Putamen (tissue), 1 donor: ENCODE results near the gene EXOC3L4.

Experiments
- DNase-seq: peaks from one replicate; pipeline ENCODE4 v3.0.0-alpha.2; 2016; ENCODE audit warnings: low spot score

EXOC3L4 gene

GRCh38 chr14:103091041-103091882 lies 3.3 kb upstream of the EXOC3L4 start:
- DNase-seq = no peak

GRCh38 chr14:103091883-103092222 lies 2.7 kb upstream of the EXOC3L4 start:
- DNase-seq = no peak

- DNase-seq = no peak
Measured at GRCh38 chr14:103093856-103094405, 594 bp upstream of the EXOC3L4 start.

- no peak for DNase-seq
Measured at GRCh38 chr14:103095210-103095778, 769 bp downstream of the EXOC3L4 start.

DNA sequence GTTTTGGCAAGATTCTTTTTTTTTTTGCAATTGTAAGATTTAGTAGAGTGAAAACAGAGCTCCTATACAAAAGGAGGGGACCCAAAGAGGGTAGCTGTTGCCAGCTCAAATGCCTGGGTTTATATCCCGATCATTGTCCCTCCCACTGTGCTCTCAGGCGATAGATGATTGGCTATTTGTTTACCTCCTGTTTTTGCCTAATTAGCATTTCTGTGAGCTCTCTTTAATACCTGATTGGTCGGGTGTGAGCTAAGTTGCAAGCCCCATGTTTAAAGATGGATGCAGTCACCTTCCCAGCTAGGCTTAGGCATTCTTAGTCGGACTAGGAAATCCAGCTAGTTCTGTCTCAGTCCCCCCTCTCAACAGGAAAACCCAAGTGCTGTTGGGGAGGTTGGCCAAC lies 1.9 kb downstream of the EXOC3L4 start:
- no peak for DNase-seq

GRCh38 chr14:103097244-103097993 lies 2.9 kb downstream of the EXOC3L4 start:
- DNase-seq = no peak

DNA sequence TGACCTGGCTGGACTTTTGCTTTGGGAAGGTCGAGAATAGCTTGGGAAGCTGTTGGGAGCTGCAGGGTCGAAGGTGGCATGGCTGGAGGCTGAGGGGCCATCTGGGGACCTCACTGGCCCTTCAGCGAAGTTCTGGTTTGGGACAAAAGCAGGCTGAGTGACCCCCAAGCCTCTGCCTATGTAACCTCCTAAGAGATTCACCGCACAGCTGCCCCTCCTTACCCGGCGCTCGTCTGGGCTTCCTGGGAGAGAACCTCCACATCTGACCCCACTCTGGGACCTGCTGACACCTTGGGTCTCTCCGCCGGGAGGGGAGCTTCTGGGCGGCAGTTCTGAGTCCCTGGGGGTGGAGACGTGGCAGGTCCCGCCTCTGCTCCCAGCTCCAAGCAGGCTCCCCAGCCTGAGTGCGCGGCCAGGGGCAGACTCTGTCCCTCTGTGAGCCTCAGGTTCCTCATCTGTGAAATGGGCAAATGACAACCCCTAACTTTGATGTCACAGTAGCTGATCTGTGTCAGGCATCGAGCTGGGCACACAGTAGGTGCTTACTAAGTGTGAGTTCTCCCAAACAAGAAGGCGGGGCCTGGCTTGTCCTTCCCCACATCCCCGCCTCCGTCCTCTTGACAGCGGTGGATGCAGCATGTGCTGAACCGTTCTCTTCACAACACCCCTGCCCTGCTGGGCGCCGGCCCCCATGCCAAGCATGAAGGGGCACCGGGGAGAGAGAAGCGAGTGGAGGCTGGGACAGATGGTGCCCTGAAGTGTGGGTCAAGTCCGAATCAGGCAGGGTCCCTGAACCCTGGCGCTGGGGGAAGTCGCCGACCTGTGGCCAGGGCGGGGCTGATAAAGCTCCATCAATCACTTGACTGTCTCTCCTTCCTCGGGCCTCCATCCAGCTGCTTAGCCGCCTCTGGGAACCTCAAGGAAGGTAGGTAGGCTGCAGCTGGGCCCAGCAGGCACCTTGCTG lies 3.8 kb downstream of the EXOC3L4 start:
- DNase-seq = no peak

DNA sequence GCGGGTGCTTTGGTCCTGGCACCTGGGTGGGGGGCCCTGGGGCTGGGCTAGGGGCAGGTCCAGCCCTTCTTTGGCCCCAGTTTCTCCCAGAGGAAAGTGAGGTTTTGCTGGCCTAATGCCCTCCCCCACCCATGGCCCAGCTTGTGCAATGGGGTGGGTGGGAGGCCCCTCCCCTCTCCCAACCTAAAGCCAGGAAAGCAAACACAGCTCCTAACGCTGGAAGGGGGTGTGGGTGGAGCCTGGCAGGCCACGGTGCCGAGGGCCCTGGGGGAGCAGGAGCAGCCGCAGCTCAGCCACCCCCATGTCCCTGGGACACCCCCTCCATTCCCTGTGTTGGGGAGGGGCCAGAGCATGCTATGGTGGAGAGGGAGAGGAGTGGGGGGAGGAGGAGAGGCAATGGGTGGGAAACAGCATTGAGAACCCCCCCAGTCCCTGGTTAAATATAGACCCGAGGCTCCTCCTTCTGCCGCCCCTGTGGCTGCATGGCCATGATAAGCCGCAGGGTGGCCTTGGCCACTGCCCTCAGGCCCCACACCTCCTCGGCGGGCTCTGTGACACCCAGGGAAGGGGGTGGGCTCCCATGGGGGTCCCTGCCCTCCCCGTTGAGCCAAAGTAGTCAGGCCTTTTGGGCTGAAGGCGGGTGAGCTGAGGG lies 4.7 kb downstream of the EXOC3L4 start:
- no peak for DNase-seq

- no peak for DNase-seq
Measured at GRCh38 chr14:103099733-103100280, 5.3 kb downstream of the EXOC3L4 start.

DNA sequence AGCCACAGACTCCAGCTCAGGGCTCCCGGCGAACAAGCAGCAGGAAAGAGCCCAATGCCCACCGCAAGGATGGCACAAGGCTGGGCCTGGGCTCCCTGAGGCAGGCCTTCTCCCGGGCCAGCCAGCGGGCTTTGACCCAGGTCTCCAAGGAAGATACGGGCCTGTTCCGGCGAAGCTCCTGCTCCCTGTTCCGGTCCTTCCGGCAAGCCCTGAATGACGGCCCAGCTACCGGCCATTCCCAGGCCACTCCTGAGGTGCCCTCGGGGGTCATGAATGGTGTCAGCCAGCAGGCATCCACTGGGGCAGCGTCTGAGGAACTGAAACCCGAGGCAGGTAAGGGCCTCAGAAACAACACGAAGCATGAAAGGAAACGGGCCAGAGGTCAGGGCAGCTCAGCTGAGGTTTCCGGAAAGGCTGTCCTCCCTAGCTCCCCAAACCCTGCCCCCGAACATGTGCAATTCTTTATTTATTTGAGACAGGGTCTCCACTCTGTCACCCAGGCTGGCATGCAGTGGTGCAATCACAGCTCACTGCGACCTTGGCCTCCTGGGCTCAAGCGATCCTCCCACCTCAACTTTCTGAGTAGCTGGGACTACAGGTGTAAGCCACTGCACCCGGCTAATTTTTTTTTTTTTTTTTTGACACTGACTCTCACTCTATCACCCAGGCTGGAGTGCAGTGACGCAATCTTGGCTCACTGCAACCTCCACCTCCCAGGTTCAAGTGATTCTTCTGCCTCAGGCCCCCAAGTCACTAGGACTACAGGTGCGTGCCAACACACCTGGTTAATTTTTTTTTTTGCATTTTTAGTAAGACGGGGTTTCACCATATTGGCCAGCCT lies 6.0 kb downstream of the EXOC3L4 start:
- no peak for DNase-seq

GRCh38 chr14:103101257-103101962 lies 6.9 kb downstream of the EXOC3L4 start:
- DNase-seq = no peak

GRCh38 chr14:103101963-103102688 lies 7.6 kb downstream of the EXOC3L4 start:
- DNase-seq = no peak

DNA sequence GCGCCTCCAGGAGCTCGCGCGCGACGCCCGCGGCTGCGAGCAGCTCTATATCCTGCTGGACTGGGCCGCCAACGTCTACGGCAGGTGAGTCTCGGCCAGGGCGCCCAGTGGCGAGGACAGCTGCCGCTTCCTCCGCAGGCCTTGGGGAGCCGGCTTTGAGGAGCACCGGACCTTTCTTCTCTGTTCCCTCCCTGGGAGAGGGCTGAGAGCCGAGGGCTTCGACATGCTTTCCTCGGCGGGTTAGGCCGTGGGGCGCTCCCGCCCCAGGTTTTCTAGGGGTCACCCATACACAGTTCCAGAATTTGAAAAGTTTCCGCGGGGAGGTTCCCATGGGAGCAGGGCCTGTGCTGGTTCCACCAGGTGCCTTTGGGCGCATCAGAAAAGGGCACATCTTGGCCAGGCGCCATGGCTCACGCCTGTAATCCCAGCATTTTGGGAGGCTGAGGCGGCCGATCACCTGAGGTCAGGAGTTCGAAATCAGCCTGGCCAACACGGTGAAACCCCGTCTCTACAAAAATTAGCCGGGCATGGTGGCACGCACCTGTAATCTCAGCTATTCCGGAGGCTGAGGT lies 8.2 kb downstream of the EXOC3L4 start:
- no peak for DNase-seq

- no peak for DNase-seq
Measured at GRCh38 chr14:103103461-103104388, 9.2 kb downstream of the EXOC3L4 start.

GRCh38 chr14:103104389-103104653 lies 9.8 kb downstream of the EXOC3L4 start:
- no peak for DNase-seq

DNA sequence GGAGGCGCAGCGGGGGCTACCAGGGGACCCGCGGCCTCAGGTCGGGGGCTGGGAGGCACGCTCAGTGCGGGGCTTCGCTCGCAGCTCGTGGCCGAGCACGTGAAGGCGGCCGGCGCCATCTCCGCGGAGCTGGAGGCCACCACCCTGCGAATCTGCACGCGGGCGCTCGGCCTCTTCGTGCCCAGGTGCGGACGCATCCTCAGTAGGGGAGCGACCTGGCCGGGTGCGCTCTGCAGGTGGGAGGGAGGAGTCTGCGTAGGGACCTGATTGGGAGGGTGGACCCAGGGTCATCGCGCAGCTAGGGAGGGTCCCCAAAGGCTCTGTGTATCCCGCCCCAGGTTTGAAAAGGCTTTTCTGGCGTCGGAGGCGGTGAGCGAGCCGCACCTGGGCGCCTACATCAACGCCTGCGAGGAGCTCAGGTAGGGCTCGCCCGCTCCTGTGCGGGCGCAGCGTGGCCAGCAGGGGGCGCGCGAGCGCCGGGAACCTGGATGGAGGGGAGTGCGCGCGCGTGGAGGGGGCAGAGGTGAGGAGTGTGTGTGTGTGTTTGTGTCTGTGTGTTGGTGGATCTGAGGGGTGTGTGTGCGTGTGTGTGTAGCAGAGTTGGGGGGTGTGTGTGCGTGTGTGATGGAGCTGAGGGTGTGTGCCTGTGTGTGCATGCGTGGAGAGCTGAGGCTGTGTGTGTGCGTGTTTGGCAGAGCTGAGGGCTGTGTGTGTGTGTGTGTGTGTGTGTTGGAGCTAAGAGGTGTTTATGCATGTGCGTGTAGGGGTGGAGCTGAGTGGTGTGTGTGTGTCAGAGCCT lies 10.3 kb downstream of the EXOC3L4 start:
- no peak for DNase-seq
